ENCODE measurements around the gene SLC7A4.

SLC7A4 gene

DNA sequence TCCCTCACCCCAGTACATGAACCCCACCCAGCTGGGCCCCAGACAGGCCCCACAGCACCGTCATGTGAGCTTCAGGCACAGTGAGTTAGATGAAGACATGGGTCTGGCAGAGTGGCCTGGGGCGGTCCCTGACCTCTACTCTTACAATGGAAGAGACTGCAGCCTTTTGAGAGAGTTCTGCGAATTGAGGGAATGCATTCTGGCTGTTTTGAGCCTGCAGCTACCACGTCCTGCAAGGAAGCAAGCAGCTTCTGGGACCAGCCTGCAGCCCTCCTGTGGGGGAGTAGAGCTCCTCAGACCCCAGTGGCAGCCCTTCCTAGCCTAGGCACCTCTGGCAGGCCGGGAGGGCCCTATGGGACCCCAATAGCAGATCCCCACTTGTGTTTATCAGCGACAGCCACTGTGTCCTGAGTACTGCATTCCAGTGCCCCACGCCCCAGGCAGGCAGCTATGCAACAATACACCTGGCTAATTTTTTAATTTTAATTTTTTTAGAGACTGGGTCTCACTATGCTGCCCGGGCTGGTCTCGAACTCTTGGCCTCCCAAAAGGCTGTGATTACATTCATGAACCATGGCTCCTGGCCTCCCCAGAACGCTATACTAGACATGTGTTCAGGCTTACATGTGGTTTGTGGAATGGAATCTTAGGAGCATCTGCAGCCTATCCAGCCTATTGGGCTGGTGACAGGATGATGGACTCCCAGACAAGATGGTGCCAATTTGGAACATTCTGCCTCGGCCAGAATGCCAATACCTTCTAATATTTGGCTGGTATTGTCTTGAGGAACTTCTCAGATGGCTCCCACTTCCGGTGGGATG lies 717 bp upstream of the SLC7A4 start:
- CTCF ChIA-PET: interaction anchor here (0.6 kb wide), 1 partner anchor 208 kb away, joined by 3 read pairs; no protein-coding TSS in a partner anchor

DNA sequence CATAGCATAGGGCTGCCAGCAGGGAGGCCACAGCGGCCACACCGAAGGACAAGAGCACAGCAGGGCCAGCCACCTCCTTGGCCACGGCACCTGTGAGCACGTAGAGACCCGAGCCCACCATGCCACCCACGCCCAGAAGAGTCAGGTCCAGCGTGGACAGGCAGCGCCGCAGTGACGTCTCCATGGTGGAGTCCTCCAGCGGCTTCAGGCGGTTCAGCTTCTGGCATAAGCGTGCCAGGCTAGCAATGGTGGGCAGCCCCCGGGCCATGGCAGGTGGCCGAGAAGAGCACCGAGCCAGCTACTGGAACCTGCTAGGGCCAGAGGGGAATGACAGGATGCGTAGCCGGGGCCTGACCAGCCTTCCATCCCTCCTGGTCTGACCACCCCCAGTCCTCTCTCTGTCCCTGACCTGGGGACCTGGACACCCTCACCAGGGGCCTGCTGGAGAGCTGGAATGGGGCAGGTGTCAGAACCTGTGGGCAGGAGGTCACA lies 770 bp downstream of the SLC7A4 start:
- TF ChIP-seq FOXK2 (IDR thresholded peaks at IDR 0.05): no peak
- TF ChIP-seq FOXA1 (IDR thresholded peaks at IDR 0.05): no peak
- no peak for TF ChIP-seq FOXM1 (IDR thresholded peaks at IDR 0.05; ENCODE audit: borderline replicate concordance)
- no peak for TF ChIP-seq TARDBP (IDR thresholded peaks at IDR 0.05)
- no peak for TF ChIP-seq ZNF384 (IDR thresholded peaks at IDR 0.05)
- TF ChIP-seq, protein P1, sequence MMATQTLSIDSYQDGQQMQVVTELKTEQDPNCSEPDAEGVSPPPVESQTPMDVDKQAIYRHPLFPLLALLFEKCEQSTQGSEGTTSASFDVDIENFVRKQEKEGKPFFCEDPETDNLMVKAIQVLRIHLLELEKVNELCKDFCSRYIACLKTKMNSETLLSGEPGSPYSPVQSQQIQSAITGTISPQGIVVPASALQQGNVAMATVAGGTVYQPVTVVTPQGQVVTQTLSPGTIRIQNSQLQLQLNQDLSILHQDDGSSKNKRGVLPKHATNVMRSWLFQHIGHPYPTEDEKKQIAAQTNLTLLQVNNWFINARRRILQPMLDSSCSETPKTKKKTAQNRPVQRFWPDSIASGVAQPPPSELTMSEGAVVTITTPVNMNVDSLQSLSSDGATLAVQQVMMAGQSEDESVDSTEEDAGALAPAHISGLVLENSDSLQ (IDR thresholded peaks at IDR 0.05): no peak
- TF ChIP-seq ELF4 (IDR thresholded peaks at IDR 0.05): no peak
- no peak for TF ChIP-seq NFRKB (IDR thresholded peaks at IDR 0.05)
- TF ChIP-seq LEF1 (IDR thresholded peaks at IDR 0.05; ENCODE audit: borderline replicate concordance): no peak
- TF ChIP-seq SP1 (IDR thresholded peaks at IDR 0.05): no peak
- POLR2A ChIA-PET: no interaction called here
- no peak for DNase-seq (ENCODE audit: extremely low spot score)
- CTCF ChIA-PET: no interaction called here

More for the DNA sequence above, 717 bp upstream of the SLC7A4 start:
- POLR2A ChIA-PET: no interaction called here
- no peak for TF ChIP-seq ARNT (IDR thresholded peaks at IDR 0.05)
- no peak for TF ChIP-seq ELF4 (IDR thresholded peaks at IDR 0.05)
- no peak for TF ChIP-seq TARDBP (IDR thresholded peaks at IDR 0.05)
- TF ChIP-seq SP1 (IDR thresholded peaks at IDR 0.05): no peak
- TF ChIP-seq, protein P1 (IDR thresholded peaks at IDR 0.05): no peak
- no peak for TF ChIP-seq ZNF384 (IDR thresholded peaks at IDR 0.05)
- no peak for TF ChIP-seq FOXA1 (IDR thresholded peaks at IDR 0.05)
- TF ChIP-seq BHLHE40 (IDR thresholded peaks at IDR 0.05; ENCODE audit: borderline replicate concordance): no peak
- TF ChIP-seq L3MBTL2 (conservative IDR thresholded peaks at IDR 0.05): no peak
- TF ChIP-seq HDGF (IDR thresholded peaks at IDR 0.05; ENCODE audit: borderline replicate concordance): no peak
- no peak for TF ChIP-seq FOXM1 (IDR thresholded peaks at IDR 0.05; ENCODE audit: borderline replicate concordance)
- no peak for TF ChIP-seq NFRKB (IDR thresholded peaks at IDR 0.05)
- no peak for TF ChIP-seq LEF1 (IDR thresholded peaks at IDR 0.05; ENCODE audit: borderline replicate concordance)
- TF ChIP-seq CTBP1 (IDR thresholded peaks at IDR 0.05; ENCODE audit: borderline replicate concordance): no peak
- TF ChIP-seq SUZ12 (IDR thresholded peaks at IDR 0.05): no peak
- TF ChIP-seq FOXK2 (IDR thresholded peaks at IDR 0.05): no peak
- no peak for DNase-seq (ENCODE audit: extremely low spot score)

DNA sequence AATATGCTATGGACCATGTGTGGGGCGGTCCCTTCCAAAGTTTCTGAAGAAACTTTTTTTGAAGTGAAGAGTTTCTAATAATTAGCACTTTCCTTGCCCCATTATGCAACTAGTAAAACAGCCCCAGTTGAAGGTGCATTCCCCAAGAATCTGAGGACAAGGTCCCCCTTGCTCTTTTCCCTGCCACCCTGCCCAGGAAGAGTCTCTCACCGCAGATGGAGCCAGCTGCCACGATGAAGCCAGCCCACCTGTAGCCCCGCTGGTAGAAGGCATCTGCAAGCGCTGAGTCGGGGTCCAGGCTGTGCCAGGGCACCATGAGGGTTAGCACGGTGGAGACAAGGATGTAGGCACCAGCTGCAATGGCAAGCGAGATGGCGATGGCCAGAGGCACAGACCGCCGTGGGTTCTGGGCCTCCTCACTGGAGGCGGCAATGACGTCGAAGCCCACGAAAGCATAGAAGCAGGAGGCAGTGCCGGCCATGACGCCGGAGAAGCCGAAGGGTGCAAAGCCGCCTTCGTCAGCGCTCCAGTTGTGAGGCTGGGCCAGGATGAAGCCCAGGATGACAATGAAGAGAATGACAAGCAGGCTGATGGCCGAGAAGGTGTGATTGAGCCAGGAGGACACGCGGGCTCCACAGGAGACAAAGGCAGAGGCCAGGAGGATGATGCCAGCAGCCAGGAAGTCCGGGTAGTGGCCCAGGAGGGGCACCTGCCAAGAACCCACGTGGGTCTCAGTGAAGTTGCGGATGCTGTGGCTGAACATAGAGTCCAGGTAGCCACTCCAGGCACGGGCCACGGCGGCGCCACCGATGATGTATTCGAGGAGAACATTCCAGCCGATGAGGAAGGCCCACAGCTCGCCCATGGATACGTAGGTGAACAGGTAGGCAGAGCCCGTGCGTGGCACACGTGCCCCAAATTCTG lies 1.5 kb downstream of the SLC7A4 start:
- ChIA-PET POLR2A (no interaction called here), CTCF (no interaction called here)
- DNase-seq (ENCODE audit: extremely low spot score): no peak
- TF ChIP-seq FOXK2 (IDR thresholded peaks at IDR 0.05) (no peak), ZNF384 (IDR thresholded peaks at IDR 0.05) (no peak)

DNA sequence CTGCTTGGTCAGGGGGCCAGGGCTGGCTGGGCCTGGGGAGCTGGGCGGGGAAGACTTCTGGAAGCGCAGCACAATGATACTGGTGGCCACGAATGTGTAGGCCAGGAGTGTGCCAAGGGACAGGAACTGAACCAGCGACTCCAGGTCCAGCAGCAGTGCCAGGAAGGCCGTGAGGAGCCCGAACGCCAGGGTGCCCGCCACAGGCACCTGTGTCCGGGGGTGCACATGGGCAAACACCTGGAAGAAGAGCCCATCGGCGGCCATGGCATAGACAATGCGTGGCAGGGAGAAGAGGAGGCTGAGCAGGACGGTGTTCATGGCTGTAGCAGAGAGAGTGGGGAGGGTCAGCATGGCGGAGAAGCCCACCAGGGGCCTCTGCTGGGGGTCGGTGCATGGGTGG lies 2.3 kb downstream of the SLC7A4 start:
- TF ChIP-seq HDGF (IDR thresholded peaks at IDR 0.05; ENCODE audit: borderline replicate concordance) (no peak), L3MBTL2 (conservative IDR thresholded peaks at IDR 0.05) (no peak), LEF1 (IDR thresholded peaks at IDR 0.05; ENCODE audit: borderline replicate concordance) (no peak), ARNT (IDR thresholded peaks at IDR 0.05) (no peak), BHLHE40 (IDR thresholded peaks at IDR 0.05; ENCODE audit: borderline replicate concordance) (no peak)
- no peak for DNase-seq (ENCODE audit: extremely low spot score)
- ChIA-PET POLR2A (no interaction called here), CTCF (no interaction called here)

DNA sequence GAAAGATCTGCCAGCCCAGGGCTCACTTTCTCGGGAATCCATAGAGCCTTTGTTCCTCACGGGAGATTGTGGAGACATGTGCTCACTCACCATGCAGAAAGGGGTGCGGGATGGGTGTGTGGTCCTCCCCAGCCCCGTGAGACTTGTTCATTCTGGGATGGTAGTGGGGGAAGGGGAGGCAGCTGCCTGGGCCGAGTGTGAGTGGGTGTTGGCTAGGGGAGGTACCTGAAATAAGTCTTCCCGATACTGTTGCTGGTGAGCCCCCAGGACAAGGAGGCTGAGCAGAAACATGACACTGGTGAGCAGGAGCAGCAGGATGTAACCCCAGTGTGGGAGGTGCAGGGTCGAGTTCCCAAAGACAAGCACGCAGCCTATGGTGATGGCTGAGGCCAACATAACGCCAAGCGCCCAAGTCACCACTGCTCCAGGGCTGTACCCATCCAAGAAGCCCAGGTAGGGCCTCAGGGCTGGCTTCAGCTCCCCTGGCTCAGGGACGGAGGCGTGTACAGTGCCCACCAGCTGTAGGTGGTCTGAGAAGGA lies 2.8 kb downstream of the SLC7A4 start:
- no peak for DNase-seq (ENCODE audit: extremely low spot score)
- ChIA-PET CTCF (no interaction called here), POLR2A (interaction anchor here (1.4 kb wide), 1 partner anchor 28 kb away, joined by 4 read pairs; the partner anchor contains the start of gene THAP7)
- TF ChIP-seq LEF1 (IDR thresholded peaks at IDR 0.05; ENCODE audit: borderline replicate concordance) (no peak), FOXM1 (IDR thresholded peaks at IDR 0.05; ENCODE audit: borderline replicate concordance) (no peak), CTBP1 (IDR thresholded peaks at IDR 0.05; ENCODE audit: borderline replicate concordance) (no peak), TARDBP (IDR thresholded peaks at IDR 0.05) (no peak), ARNT (IDR thresholded peaks at IDR 0.05) (no peak), FOXA1 (IDR thresholded peaks at IDR 0.05) (no peak), SUZ12 (IDR thresholded peaks at IDR 0.05) (no peak), NFRKB (IDR thresholded peaks at IDR 0.05) (no peak), BHLHE40 (IDR thresholded peaks at IDR 0.05; ENCODE audit: borderline replicate concordance) (no peak), L3MBTL2 (conservative IDR thresholded peaks at IDR 0.05) (no peak), ELF4 (IDR thresholded peaks at IDR 0.05) (no peak), SP1 (IDR thresholded peaks at IDR 0.05) (no peak)

All from HEK293T (cell line).